Measurements from ENCODE around the gene CDCA3.
A peak's percentile ranks its signal among the peaks of the same experiment; 100 is the strongest.

Gene CDCA3

DNA sequence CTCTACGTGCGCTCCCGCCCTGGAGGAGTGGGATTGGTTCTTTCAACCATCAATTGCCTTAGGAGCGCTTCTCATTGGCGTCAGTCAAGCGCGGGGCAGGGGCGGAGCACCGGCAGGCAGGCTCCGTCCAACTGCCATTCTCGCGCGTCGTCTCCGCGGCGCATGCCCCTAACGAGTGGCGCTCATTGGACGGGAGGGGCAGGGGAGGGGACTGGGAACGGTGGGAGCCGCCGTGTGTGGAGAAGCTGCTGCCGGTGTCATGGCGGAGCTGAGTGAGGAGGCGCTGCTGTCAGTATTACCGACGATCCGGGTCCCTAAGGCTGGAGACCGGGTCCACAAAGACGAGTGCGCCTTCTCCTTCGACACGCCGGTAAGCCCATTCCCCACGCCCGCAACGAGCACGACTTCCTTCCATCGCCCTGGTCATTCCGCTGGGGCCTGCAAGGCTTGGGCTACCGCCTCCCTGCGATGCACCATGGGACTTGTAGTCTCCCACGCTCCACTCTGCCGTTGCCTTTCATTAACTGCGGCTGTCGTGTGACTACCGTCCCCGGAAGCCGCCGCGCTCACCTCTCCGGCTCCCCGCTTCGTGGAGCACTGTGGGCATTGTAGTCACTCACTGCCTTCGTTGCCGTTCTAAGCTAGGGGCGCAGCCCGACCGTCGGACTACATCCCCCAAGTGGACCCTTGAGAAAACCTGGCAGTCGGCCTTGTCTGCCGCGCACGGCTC is 1.0 kb upstream of the CDCA3 start, which contains the start of gene USP5:
Gene USP5 (plus strand): TSS at position 230 of the 730 bp plus-strand sequence. CDS start 30 bp downstream, at position 260.
- TF ChIP-seq, protein P1, sequence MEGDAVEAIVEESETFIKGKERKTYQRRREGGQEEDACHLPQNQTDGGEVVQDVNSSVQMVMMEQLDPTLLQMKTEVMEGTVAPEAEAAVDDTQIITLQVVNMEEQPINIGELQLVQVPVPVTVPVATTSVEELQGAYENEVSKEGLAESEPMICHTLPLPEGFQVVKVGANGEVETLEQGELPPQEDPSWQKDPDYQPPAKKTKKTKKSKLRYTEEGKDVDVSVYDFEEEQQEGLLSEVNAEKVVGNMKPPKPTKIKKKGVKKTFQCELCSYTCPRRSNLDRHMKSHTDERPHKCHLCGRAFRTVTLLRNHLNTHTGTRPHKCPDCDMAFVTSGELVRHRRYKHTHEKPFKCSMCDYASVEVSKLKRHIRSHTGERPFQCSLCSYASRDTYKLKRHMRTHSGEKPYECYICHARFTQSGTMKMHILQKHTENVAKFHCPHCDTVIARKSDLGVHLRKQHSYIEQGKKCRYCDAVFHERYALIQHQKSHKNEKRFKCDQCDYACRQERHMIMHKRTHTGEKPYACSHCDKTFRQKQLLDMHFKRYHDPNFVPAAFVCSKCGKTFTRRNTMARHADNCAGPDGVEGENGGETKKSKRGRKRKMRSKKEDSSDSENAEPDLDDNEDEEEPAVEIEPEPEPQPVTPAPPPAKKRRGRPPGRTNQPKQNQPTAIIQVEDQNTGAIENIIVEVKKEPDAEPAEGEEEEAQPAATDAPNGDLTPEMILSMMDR (IDR thresholded peaks at IDR 0.05): peak; percentile 57
- Histone ChIP-seq H3K36me3 (peaks cover 17% of the 10 kb centered on the region), H3K27me3 (no peaks in the 10 kb centered on the region), H3K27ac (peak within 1 kb of the TSS; percentile 89), H3K4me3 (ENCODE audit: low read depth in 1 of 2, low read length in 1 of 2) (peak within 1 kb of the TSS; percentile 95 to 99), H3K4me1 (ENCODE audit: control insufficient read depth in 1 of 2, insufficient read depth in 1 of 2, low read depth in 1 of 2, low read length in 1 of 2) (peaks cover 25 to 33% of the 10 kb centered on the region in 2 experiments), H3K9me3 (no peaks in the 10 kb centered on the region)

DNA sequence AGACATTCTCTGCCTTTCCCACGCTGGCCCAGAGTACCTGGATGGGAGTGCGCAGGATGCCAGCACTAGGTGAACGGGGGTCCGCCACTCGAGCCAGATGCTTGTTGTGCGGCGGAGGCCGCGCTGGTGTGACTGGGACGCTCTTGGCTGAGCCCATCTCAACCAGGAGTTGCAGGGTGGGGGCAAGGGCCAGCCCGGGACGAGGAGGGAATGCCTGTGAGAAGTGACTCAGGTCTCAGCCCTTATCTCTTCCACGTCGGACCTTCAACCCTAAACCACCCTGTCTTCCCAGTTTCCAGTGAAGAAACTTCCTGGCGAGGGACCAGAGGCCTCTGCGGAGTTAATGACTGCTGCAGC is 312 bp downstream of the CDCA3 start:
- TF ChIP-seq, protein P1 (IDR thresholded peaks at IDR 0.05): no peak
- H3K4me3 ChIP-seq (ENCODE audit: low read depth in 1 of 2, low read length in 1 of 2): peak overlapping the region; percentile 95 to 99
- no peaks in the 10 kb centered on the region for H3K9me3 ChIP-seq
- peak overlapping the region; percentile 89 for H3K27ac ChIP-seq
- no peaks in the 10 kb centered on the region for H3K27me3 ChIP-seq
- H3K4me1 ChIP-seq (ENCODE audit: control insufficient read depth in 1 of 2, insufficient read depth in 1 of 2, low read depth in 1 of 2, low read length in 1 of 2): peaks cover 25 to 40% of the 10 kb centered on the region in 2 experiments
- peaks cover 7% of the 10 kb centered on the region for H3K36me3 ChIP-seq

DNA sequence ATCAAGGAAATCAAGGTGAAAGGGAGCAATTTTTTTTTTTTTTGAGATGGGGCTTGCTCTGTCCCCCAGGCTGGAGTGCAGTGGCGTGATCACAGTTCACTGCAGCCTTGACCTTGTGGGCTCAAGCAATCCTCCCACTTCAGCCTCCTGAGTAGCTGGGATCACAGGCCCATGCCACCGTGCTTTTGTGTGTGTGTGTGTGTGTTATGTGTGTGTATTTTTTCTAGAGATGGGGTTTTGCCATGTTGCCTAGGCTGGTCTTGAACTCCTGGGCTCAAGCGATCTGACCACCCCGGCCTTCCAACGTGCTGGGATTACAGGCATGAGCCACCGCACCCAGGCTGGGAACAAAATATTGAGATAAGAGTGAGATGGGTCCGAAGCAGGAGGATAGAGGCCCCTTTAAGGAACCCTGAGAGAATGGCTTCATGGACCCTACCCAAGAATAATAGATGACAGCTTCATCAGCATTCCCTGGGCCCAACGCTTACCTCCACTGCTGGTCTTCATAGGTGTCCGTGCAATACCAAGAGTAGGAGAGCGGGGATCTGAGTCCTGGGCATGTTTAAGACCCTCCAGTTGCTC is 1.0 kb downstream of the CDCA3 start:
- H3K27me3 ChIP-seq: no peaks in the 10 kb centered on the region
- peaks cover 12% of the 10 kb centered on the region for H3K36me3 ChIP-seq
- no peak overlapping the region for H3K27ac ChIP-seq

DNA sequence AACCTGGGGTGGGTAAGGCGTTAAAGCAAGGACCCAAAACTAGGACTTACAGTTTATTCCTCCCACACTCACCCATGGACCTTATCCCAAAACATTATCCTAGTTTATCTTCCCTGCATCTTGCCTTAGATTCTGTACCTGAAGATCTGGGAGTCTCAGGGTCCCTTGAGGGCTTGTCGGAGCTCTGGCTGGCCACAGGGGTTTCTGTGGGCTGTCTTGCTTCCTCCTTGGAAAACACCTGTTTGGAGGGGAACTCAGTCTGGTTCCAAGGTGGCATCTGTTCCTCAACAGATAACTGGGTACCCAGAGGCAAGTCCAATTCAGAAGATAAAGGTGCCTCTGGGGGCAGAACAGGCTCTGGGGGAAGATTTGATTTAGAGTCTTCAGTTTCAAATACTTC is 1.7 kb downstream of the CDCA3 start:
- Histone ChIP-seq H3K27ac (no peak overlapping the region), H3K36me3 (peaks cover 16% of the 10 kb centered on the region), H3K4me1 (ENCODE audit: control insufficient read depth in 1 of 2, insufficient read depth in 1 of 2, low read depth in 1 of 2, low read length in 1 of 2) (peaks cover 25 to 40% of the 10 kb centered on the region in 2 experiments), H3K27me3 (no peaks in the 10 kb centered on the region), H3K4me3 (ENCODE audit: low read depth in 1 of 2, low read length in 1 of 2) (no peak overlapping the region), H3K9me3 (no peaks in the 10 kb centered on the region)
- TF ChIP-seq, protein P1 (IDR thresholded peaks at IDR 0.05): no peak

More for the DNA sequence above, 1.0 kb downstream of the CDCA3 start:
- Histone ChIP-seq H3K9me3 (no peaks in the 10 kb centered on the region), H3K4me1 (ENCODE audit: control insufficient read depth in 1 of 2, insufficient read depth in 1 of 2, low read depth in 1 of 2, low read length in 1 of 2) (peaks cover 25 to 40% of the 10 kb centered on the region in 2 experiments), H3K4me3 (ENCODE audit: low read depth in 1 of 2, low read length in 1 of 2) (no peak overlapping the region)
- TF ChIP-seq, protein P1 (IDR thresholded peaks at IDR 0.05): no peak

DNA sequence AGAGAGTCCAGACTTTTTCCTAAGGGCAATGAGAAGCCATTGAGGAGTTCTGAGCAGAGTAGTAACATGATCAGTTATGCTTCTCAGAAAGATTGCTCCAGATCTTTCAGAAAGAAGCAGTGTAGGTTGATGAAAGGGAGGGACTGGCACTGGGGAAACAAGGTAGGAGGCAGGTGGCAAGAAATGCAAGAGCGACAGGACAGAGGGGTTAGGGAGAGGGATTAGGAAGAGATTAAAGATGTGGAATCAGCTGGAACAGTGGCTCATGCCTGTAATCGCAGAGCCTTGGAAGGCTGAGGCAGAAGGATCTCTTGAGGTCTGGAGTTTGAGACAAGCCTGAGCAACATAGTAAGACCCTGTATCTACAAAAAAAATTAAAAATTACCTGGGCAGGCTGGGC is 3.4 kb downstream of the CDCA3 start:
- Histone ChIP-seq H3K4me3 (ENCODE audit: low read depth in 1 of 2, low read length in 1 of 2) (no peak overlapping the region), H3K27me3 (no peaks in the 10 kb centered on the region), H3K4me1 (ENCODE audit: control insufficient read depth in 1 of 2, insufficient read depth in 1 of 2, low read depth in 1 of 2, low read length in 1 of 2) (peaks cover 19 to 34% of the 10 kb centered on the region in 2 experiments), H3K9me3 (no peaks in the 10 kb centered on the region), H3K36me3 (peaks cover 16% of the 10 kb centered on the region), H3K27ac (no peak overlapping the region)
- TF ChIP-seq, protein P1 (IDR thresholded peaks at IDR 0.05): no peak
